ENCODE results near the gene CFAP20DC.

DNA sequence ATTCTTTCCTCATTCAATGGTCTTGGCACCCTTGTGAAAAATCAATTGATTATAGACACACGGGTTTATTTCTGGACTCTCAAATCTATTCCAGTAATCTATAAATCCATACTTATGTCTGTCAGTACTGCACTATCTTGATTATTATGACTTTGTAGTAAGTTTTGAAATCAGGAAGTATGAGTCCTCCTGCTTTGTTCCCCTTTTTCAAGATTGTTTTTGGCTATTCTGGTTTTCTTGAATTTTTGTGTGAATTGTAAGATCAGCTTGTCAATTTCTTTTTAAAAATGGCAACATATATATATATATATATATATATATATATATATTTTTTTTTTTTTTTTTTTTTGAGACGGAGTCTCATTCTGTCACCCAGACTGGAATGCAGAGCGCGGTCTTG, 32.3 kb upstream of the CFAP20DC start:
- TF ChIP-seq, protein P1, sequence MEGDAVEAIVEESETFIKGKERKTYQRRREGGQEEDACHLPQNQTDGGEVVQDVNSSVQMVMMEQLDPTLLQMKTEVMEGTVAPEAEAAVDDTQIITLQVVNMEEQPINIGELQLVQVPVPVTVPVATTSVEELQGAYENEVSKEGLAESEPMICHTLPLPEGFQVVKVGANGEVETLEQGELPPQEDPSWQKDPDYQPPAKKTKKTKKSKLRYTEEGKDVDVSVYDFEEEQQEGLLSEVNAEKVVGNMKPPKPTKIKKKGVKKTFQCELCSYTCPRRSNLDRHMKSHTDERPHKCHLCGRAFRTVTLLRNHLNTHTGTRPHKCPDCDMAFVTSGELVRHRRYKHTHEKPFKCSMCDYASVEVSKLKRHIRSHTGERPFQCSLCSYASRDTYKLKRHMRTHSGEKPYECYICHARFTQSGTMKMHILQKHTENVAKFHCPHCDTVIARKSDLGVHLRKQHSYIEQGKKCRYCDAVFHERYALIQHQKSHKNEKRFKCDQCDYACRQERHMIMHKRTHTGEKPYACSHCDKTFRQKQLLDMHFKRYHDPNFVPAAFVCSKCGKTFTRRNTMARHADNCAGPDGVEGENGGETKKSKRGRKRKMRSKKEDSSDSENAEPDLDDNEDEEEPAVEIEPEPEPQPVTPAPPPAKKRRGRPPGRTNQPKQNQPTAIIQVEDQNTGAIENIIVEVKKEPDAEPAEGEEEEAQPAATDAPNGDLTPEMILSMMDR (IDR thresholded peaks at IDR 0.05 in 4 of 5, conservative IDR thresholded peaks at IDR 0.05 in 1 of 5), result no peak
- TF ChIP-seq POLR2A (IDR thresholded peaks at IDR 0.05), result no peak

All from gastrocnemius medialis (tissue), 4 donors.